GM12892 (cell line): ENCODE results near the gene AATF.

ENCODE experiments used
- POLR2A ChIP-seq: IDR thresholded peaks from 2 replicates; pipeline ENCODE4 v1.6.1; 2011; ENCODE audit warnings: low read depth, low read length, control low read depth
- POLR2AphosphoS5 ChIP-seq: IDR thresholded peaks from 2 replicates; pipeline ENCODE4 v1.6.1; 2011; ENCODE audit warnings: low read depth, low read length, control low read depth
- TAF1 ChIP-seq: IDR thresholded peaks from 2 replicates; pipeline ENCODE4 v1.6.1; 2011; ENCODE audit warnings: low read depth, mild to moderate bottlenecking, control low read depth, low read length, borderline replicate concordance

DNA sequence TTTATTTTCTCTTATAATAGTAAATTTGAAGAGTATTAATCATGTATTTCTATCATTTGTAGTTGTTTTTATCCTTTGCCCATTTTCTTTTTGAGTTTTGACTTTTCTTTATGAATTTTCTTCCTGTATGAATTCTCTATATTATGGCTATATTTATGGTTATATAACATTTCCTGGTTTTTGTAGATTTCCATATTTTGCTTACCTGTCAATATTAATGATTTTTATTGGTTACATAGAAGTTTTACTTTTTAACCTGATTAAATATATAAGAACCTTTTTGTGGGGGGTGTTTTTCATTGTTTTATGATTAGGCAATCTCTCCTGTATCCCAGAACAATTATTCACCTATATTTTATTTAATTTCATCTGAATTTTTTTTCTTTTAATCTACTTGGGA lies 93.2 kb downstream of the AATF start:
- no peak for TF ChIP-seq POLR2AphosphoS5
- no peak for TF ChIP-seq TAF1
- TF ChIP-seq POLR2A = no peak
